Measurements from ENCODE around the gene LZIC.

DNA sequence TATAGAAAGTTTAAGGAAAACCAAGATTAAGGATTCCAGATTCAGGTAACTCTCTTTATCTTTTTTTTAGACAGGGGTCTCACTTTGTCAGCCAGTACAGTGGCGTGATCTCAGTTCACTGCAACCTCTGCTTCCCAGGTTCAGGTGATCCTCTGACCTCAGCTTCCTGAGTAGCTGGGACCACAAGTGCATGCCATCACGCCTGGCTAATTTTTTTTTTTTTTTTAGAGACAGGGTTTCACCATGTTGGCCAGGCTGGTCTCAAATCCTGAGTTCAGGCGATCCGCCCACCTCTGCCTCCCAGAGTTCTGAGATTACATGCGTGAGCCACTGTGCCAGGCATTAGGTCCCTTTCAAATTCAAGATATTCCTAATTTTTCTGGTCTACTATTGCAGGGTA lies 15.9 kb downstream of the LZIC start:
- TF ChIP-seq, protein P1, sequence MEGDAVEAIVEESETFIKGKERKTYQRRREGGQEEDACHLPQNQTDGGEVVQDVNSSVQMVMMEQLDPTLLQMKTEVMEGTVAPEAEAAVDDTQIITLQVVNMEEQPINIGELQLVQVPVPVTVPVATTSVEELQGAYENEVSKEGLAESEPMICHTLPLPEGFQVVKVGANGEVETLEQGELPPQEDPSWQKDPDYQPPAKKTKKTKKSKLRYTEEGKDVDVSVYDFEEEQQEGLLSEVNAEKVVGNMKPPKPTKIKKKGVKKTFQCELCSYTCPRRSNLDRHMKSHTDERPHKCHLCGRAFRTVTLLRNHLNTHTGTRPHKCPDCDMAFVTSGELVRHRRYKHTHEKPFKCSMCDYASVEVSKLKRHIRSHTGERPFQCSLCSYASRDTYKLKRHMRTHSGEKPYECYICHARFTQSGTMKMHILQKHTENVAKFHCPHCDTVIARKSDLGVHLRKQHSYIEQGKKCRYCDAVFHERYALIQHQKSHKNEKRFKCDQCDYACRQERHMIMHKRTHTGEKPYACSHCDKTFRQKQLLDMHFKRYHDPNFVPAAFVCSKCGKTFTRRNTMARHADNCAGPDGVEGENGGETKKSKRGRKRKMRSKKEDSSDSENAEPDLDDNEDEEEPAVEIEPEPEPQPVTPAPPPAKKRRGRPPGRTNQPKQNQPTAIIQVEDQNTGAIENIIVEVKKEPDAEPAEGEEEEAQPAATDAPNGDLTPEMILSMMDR (IDR thresholded peaks at IDR 0.05) = no peak
- no peak for TF ChIP-seq POLR2A (IDR thresholded peaks at IDR 0.05)

Measured in body of pancreas (tissue), 4 donors.